HCT116 (cell line): ENCODE results near the gene OR13A1. TPM values are rescaled to one million over a fixed set of nuclear protein-coding genes. Genes with fewer than 3 reads are reported as not detected.

ENCODE experiments used
- ATAC-seq: fragments of 200-7000 bp; cut with Tn5 transposase; 2 replicates; pipeline ENCODE4 v1.9.1; 2020; ENCODE audit warnings: mild to moderate bottlenecking, moderate library complexity
- BruUV-seq: library from RNA; stranded (reverse); fragments of 400-500 nt; replicated peaks from 2 replicates; lab custom pipeline; 2021; lab: Mats Ljungman, UMichigan
- CTCF ChIA-PET: fragments of 300-600 bp; sonication (Branson Sonifier 250); formaldehyde crosslinking; loops from one replicate; lab custom pipeline; 2021; ENCODE audit warnings: antibody characterized with exemption; lab: Charles Lee
- POLR2A ChIA-PET: fragments of 300-600, 350-600 bp; sonication (Branson Sonifier 250); formaldehyde crosslinking; loops from one replicate; lab custom pipeline; 2021; ENCODE audit warnings: antibody characterized with exemption; lab: Charles Lee
- RAD21 ChIA-PET, 2 experiments: fragments of 300-600 bp; sonication (Branson Sonifier 250); formaldehyde crosslinking; loops; one replicate each; lab custom pipeline; 2023; ENCODE audit warnings: low total read pairs in 2 of 2; ENCODE audit not compliant: uncharacterized antibody in 2 of 2, unreplicated experiment in 2 of 2, low non-redundant PET in 1 of 2; lab: Charles Lee
- DNase-seq: peaks from one replicate; pipeline ENCODE4 v3.0.0-alpha.2; 2010; ENCODE audit warnings: low read depth, low spot score
- H2AFZ ChIP-seq: fragments of 200-600 bp; shearing (Covaris generic), sonication (generic); 2 replicates; pipeline ENCODE4 v1.6.1; 2017; ENCODE audit warnings: low read depth, mixed run types, mixed read lengths, antibody characterized with exemption, low read length; ENCODE audit not compliant: poor library complexity, severe bottlenecking
- H3K27ac ChIP-seq: 2 replicates; pipeline ENCODE4 v1.5.1; 2012; ENCODE audit warnings: low read depth, low read length
- H3K27me3 ChIP-seq: fragments of 200-600 bp; sonication (generic); 2 replicates; pipeline ENCODE4 v1.6.1; 2016; ENCODE audit warnings: mixed run types, low read length, mixed read lengths; ENCODE audit not compliant: insufficient read depth
- H3K36me3 ChIP-seq, 2 experiments: fragments of 200-500 bp in 1 of 2; fragments of 200-600 bp in 1 of 2; sonication (Bioruptor generic) in 1 of 2; sonication (generic) in 1 of 2; 2 replicates each; pipeline versions ENCODE4 v1.5.1 to v1.6.1; 2014 to 2016; ENCODE audit warnings: low read length in 2 of 2, inconsistent platforms in 1 of 2, mixed read lengths in 1 of 2, mixed run types in 1 of 2; ENCODE audit not compliant: insufficient read depth in 2 of 2, control insufficient read depth in 1 of 2
- H3K4me1 ChIP-seq, 2 experiments: fragments of 200-600 bp in 1 of 2; sonication (generic) in 1 of 2; 2 replicates each; pipeline versions ENCODE4 v1.5.1 to v1.6.1; 2012 to 2017; ENCODE audit warnings: low read length in 2 of 2, inconsistent platforms in 1 of 2, mild to moderate bottlenecking in 1 of 2, mixed read lengths in 1 of 2, mixed run types in 1 of 2, moderate library complexity in 1 of 2; ENCODE audit not compliant: insufficient read depth in 2 of 2, control insufficient read depth in 1 of 2
- H3K4me2 ChIP-seq: fragments of 200-600 bp; sonication (generic); 2 replicates; pipeline ENCODE4 v1.6.1; 2017; ENCODE audit warnings: mixed run types, low read length, mixed read lengths
- H3K4me3 ChIP-seq, 2 experiments: fragments of 200-600 bp in 1 of 2; sonication (generic) in 1 of 2; replicated peaks in 1 of 2; 2 replicates each; pipeline ENCODE4 v1.5.1; 2011 to 2016; ENCODE audit warnings: low read length in 2 of 2, control low read depth in 1 of 2, low read depth in 1 of 2, mild to moderate bottlenecking in 1 of 2, mixed read lengths in 1 of 2, mixed run types in 1 of 2
- H3K79me2 ChIP-seq: fragments of 200-600 bp; sonication (generic); 2 replicates; pipeline ENCODE4 v1.6.1; 2017; ENCODE audit warnings: mild to moderate bottlenecking, mixed run types, low read length, moderate library complexity, mixed read lengths; ENCODE audit not compliant: insufficient read depth
- H3K9ac ChIP-seq: fragments of 200-600 bp; sonication (generic); 2 replicates; pipeline ENCODE4 v1.6.1; 2016; ENCODE audit warnings: low read length, mixed read lengths
- H3K9me2 ChIP-seq: fragments of 200-600 bp; sonication (generic), shearing (Covaris generic); 2 replicates; pipeline ENCODE4 v1.6.1; 2017; ENCODE audit warnings: mixed run types, mild to moderate bottlenecking, moderate library complexity; ENCODE audit not compliant: insufficient read depth
- H3K9me3 ChIP-seq, 2 experiments: fragments of 200-500 bp in 1 of 2; fragments of 200-600 bp in 1 of 2; sonication (Bioruptor generic) in 1 of 2; sonication (generic) in 1 of 2; 2 replicates each; pipeline ENCODE4 v1.6.1; 2014 to 2017; ENCODE audit warnings: low read length in 2 of 2, mixed read lengths in 2 of 2, inconsistent platforms in 1 of 2, low read depth in 1 of 2, mild to moderate bottlenecking in 1 of 2, mixed run types in 1 of 2, moderate library complexity in 1 of 2; ENCODE audit not compliant: control insufficient read depth in 1 of 2, insufficient read depth in 1 of 2
- H4K20me1 ChIP-seq: fragments of 200-600 bp; sonication (generic), shearing (Covaris generic); 2 replicates; pipeline ENCODE4 v1.6.1; 2017; ENCODE audit warnings: mixed run types, mild to moderate bottlenecking, moderate library complexity; ENCODE audit not compliant: insufficient read depth
- CBX3 ChIP-seq: IDR thresholded peaks from 2 replicates; pipeline ENCODE4 v1.6.1; 2012; ENCODE audit warnings: low read depth
- EGR1 ChIP-seq: IDR thresholded peaks from 2 replicates; pipeline ENCODE4 v1.6.1; 2012; ENCODE audit warnings: low read depth
- ELF1 ChIP-seq: IDR thresholded peaks from 2 replicates; pipeline ENCODE4 v1.6.1; 2012; ENCODE audit warnings: low read depth, borderline replicate concordance
- EZH2 ChIP-seq: fragments of 200-600 bp; sonication (generic); IDR thresholded peaks from 2 replicates; pipeline ENCODE4 v1.6.1; 2017; ENCODE audit warnings: antibody characterized with exemption, mixed run types
- MAX ChIP-seq: IDR thresholded peaks from 2 replicates; pipeline ENCODE4 v1.6.1; 2012
- POLR2A ChIP-seq: IDR thresholded peaks from 2 replicates; pipeline ENCODE4 v1.7.0; 2011; ENCODE audit warnings: borderline replicate concordance; ENCODE audit not compliant: insufficient read depth, insufficient read length; ENCODE audit errors: extremely low read depth
- RAD21 ChIP-seq: IDR thresholded peaks from 2 replicates; pipeline ENCODE4 v1.6.1; 2012; ENCODE audit warnings: low read depth, mild to moderate bottlenecking
- SIN3A ChIP-seq: IDR thresholded peaks from 2 replicates; pipeline ENCODE4 v1.6.1; 2012; ENCODE audit warnings: low read depth
- SP1 ChIP-seq: IDR thresholded peaks from 2 replicates; pipeline ENCODE4 v1.6.1; 2012; ENCODE audit warnings: low read depth
- TCF7L2 ChIP-seq: IDR thresholded peaks from 2 replicates; pipeline ENCODE4 v1.7.0; 2011; ENCODE audit warnings: borderline replicate concordance, inconsistent platforms; ENCODE audit not compliant: insufficient read depth, insufficient read length; ENCODE audit errors: extremely low read depth
- YY1 ChIP-seq: IDR thresholded peaks from 2 replicates; pipeline ENCODE4 v1.6.1; 2011; ENCODE audit warnings: low read length, low read depth, moderate library complexity, mild to moderate bottlenecking; ENCODE audit not compliant: insufficient replicate concordance; ENCODE audit errors: extremely low read depth
- ZBTB33 ChIP-seq: IDR thresholded peaks from 2 replicates; pipeline ENCODE4 v1.6.1; 2011; ENCODE audit warnings: mild to moderate bottlenecking, low read length, moderate library complexity; ENCODE audit not compliant: insufficient replicate concordance; ENCODE audit errors: extremely low read depth
- ZNF274 ChIP-seq: fragments of 200-500 bp; sonication (Bioruptor generic); IDR thresholded peaks from 2 replicates; pipeline ENCODE4 v1.6.1; 2014; ENCODE audit warnings: mild to moderate bottlenecking, low read depth, low read length, inconsistent platforms
- intact Hi-C: fragments of 100-400 bp; cut with micrococcal nuclease; formaldehyde crosslinking; loops from 2 replicates; pipeline ENCODE4 v1.10.0; 2022
- total RNA-seq: library from RNA; stranded (reverse); gene quantifications from one replicate; pipeline ENCODE4 v1.2.1, GENCODE V29; 2021; ENCODE audit not compliant: unreplicated experiment

The OR13A1 gene
- total RNA-seq, 1 experiment from 2014 or later = not detected

GRCh38 chr10:45294681-45295080, 20.7 kb downstream of the OR13A1 start:
- H2AFZ ChIP-seq = no peak overlapping the region
- H3K9ac ChIP-seq = no peak overlapping the region
- ChIA-PET POLR2A (no interaction called here), CTCF (no interaction called here), RAD21 (no interaction called here)
- no peak overlapping the region for H3K27ac ChIP-seq
- no peak overlapping the region for H3K4me3 ChIP-seq
- no peak for TF ChIP-seq ZNF274
- no peak for TF ChIP-seq POLR2A
- TF ChIP-seq EZH2 = no peak
- no peak for TF ChIP-seq EGR1
- TF ChIP-seq MAX = no peak
- TF ChIP-seq TCF7L2 = no peak
- TF ChIP-seq CBX3 = no peak
- TF ChIP-seq YY1 = no peak
- no peak for TF ChIP-seq SP1
- TF ChIP-seq ZBTB33 = no peak
- TF ChIP-seq ELF1 = no peak
- no peak for TF ChIP-seq RAD21
- no peak for TF ChIP-seq SIN3A
- H3K9me2 ChIP-seq = no peaks in the 10 kb centered on the region
- H3K36me3 ChIP-seq = no peaks in the 10 kb centered on the region
- BruUV-seq = no TSS peak
- H4K20me1 ChIP-seq = no peaks in the 10 kb centered on the region
- H3K9me3 ChIP-seq = no peaks in the 10 kb centered on the region
- intact Hi-C loops = no loop called here
- H3K4me1 ChIP-seq = no peaks in the 10 kb centered on the region
- no peak for DNase-seq
- no peaks in the 10 kb centered on the region for H3K79me2 ChIP-seq
- H3K4me2 ChIP-seq = no peak overlapping the region
- no peak for ATAC-seq
- H3K27me3 ChIP-seq = peaks cover 21% of the 10 kb centered on the region; the same call in 1 of the 2 replicates
